Left ventricle myocardium superior (tissue), 1 donor: Measurements from ENCODE around the gene PRKD1. TPM values are rescaled to one million over a fixed set of nuclear protein-coding genes. Genes with fewer than 3 reads are reported as not detected.
"Not testable (repeated sequence)": the region's sequence is repeated elsewhere in the genome, so short reads cannot be mapped to it uniquely, and the experiment has no call there.

ENCODE experiments used
- ATAC-seq: fragments of 200-7000 bp; cut with Tn5 transposase; one replicate; pipeline ENCODE4 v1.9.1; 2020; ENCODE audit warnings: mild to moderate bottlenecking, moderate library complexity
- DNase-seq: peaks from one replicate; pipeline ENCODE4 v3.0.0-alpha.2; 2020
- intact Hi-C: fragments of 100-400 bp; cut with micrococcal nuclease; formaldehyde crosslinking; loops from one replicate; pipeline ENCODE4 v1.11.0; 2022
- total RNA-seq: library from RNA; stranded (reverse); fragmentation: NEBNext Ultra II Directional; extraction: Animal tissue kit (Norgen Biotek cat#: 25700); gene quantifications from one replicate; pipeline ENCODE4 v1.2.1, GENCODE V29; 2021
- donor health status: DM: no; HTN: yes; CAD: no; lungs with severe emphysema.

PRKD1 gene
- total RNA-seq, 1 donor from 2014 or later = 3.0 TPM

DNA sequence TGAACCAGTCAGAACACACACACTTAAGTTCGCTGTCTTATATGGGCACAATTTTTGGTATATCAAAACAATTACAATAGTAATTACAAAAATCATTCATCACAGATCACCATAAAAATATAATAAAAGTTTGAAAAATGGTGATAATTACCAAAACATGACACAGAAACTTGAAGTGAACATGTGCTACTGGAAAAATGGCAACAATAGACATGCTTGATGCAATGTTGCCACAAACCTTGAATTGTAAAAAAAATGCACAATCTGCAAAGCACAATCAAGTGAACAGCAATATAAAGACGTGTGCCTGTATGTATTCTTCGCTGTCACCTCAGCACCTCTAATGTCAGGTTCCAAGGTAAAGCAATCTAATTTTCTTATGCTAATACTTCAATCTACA, 117.6 kb downstream of the PRKD1 start:
- intact Hi-C loops = no loop called here
- ATAC-seq = no peak

DNA sequence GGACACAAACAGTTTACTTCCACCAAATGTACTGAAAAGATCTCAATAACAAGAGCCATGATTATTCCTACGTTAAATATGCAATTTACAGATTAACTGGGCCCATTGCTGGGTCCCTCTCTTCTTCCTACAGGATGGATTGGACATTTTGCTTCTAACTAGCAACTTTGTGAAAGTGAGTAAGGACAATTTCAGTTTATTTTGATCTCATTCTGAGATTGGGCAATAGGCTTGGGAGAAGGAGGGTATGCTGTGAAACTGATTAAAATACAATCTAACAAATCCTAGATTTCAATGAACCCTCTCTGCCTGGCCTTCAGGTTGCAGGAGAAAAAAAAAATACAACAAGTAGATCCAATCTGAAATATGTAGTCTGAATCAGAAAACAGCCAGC, 121.5 kb downstream of the PRKD1 start:
- no peak for ATAC-seq
- intact Hi-C loops = no loop called here
- no peak for DNase-seq

More for the DNA sequence above, 117.6 kb downstream of the PRKD1 start:
- DNase-seq = no peak

DNA sequence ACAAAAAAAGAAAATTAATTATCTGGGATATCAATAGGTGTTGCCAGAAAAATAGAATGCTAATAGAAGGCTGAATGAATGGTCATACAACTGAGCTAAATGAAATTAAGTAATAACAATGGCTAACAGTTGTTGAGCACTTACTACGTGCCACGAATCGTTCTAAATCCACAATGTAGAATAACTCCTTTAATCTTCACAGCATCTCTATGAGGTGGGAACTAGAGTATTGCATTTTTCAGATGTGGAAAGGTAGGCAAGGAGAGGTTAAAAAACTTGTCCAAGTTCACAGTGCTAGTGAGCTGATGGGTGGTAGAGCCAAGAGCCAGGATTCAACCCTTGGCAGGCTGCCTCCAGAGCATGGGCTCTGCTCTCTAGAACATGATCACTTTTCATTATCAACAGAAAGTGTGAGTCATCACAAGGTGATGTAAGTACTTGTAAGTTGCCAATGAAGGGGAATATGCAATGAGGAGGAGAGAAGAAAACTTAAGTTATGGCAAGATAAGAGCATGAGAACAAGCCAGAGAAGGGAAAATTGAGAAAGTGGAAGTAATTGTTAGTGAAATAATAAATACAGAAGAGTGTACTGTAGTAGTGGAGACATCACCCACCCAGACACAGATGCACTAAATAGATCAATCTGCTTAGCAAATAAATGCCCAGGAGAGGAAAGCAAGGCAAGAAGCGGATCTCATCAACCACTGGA, 122.1 kb downstream of the PRKD1 start:
- intact Hi-C loops = no loop called here
- ATAC-seq = peak; percentile 96
- peak; percentile 70 for DNase-seq

DNA sequence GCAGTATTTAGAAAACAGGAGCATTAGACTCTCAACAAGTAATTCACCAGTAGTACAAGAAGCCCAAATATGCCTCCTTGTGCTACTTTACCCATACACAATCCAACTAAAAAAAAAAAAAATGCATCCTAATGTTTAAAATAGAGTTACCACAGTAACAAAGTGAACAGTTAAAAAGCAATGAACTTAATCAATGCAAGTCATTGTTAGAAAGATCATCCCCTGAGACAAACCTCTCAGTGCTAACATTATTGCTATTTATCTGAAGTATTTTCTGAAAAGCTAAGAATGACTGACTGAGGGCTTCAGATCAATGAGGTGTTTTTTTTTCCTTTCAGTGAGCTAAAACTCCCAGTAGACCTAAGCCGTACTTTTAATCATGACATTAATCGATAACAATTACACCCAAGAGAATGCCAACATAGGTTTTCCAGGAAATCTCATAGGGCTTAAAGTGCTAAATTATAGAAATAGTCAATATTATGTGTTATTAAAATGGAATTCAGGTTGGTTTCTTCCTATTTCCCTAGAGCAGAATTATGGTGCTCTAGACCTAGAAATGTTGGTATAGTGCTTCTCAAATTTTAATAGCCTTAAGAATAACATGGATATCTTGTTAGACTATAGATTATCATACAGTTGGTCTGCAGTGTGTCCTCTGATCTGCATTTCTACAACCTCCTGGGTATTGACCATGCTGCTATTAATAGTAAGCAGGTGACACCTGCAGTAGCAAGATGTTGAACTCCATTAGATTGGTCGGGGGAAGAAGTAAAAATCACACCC, 123.0 kb downstream of the PRKD1 start:
- ATAC-seq = no peak
- DNase-seq = no peak
- intact Hi-C loops = no loop called here

DNA sequence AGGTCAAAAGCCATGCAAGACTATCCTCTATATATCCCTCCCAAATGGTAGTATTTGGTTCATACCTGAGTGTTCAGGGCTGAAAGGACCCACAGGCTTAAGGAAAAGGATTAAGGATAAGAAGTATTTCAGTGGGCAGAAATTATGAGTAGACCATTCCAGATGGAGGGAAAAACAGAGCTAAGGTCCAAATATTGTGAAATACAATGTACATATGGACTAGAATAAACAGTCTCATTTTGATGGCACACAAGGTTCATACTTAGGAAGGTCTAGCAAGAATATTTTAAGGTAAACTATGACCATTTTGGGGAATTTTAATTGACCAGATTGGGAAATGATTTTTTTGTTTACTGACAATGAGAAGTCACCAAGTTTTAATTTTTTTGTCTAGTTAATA, 124.6 kb downstream of the PRKD1 start:
- ATAC-seq = no peak
- intact Hi-C loops = no loop called here
- DNase-seq = no peak

DNA sequence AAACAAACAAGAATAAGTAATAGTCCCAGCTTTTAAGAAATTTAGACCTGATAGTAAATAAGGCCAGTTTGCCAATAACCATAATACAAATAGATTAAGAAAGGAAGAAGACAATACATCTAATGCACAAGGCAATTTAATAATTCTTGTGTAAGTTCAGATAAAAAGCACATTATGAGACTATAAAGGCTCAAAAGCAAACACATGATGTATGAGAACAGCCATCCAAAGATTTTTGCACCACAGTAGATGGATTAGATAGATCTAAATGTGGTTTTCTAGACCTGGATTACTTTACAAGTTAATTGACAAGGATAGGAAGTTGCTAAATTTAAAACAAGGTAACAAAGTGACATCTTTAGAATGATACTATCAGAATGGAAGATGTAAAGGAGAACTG, 125.4 kb downstream of the PRKD1 start:
- intact Hi-C loops = no loop called here
- ATAC-seq = no peak
- no peak for DNase-seq

DNA sequence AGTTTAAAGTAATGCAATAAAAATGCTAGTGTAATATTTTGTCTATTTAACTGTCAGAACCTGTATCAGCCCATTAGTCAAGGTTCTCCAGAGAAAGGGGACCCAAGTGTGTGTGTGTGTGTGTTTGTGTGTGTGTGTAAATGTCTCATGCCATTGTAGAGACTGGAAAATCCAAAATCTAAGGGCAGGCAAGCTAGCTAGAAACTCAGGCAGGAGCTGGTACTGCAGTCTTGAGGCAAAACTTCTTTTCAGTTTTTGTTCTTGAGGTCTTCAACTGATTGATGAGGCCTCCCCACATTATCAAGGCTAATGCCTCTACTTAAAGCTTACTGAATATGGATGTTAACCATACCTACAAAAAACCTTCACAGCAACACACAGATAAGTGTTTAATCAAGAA, 126.7 kb downstream of the PRKD1 start:
- DNase-seq (no peak), ATAC-seq (no peak)
- intact Hi-C loops = no loop called here

DNA sequence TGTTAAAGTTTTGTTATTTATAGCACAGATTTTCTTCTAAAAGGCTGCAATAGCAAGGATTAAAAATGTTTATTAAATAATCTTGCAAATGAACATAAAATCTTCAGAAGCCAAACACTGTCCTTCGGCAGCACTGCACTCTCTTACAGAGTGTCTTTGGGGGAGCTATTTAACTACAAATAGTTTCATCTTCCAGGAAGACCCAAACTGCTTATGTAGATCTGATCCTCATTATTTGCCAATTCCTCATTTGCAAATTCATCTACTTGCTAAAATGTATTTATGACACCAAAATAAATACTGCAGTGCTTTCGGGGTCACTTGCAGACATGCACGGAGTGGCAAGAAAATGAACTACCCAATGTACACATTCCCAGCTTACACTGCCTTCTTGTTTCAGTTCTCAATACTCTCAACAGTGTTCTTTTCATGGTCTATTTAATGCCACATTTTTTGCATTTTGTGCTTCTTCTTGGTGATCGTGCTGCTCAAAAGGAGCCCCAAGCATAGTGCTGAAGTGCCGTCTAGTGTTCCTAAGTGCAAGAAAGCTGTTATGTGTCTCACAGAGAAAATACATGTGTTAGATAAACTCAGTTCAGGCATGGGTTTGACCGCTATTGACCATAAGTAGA, 128.1 kb downstream of the PRKD1 start:
- DNase-seq = no peak
- intact Hi-C loops = no loop called here
- no peak for ATAC-seq

DNA sequence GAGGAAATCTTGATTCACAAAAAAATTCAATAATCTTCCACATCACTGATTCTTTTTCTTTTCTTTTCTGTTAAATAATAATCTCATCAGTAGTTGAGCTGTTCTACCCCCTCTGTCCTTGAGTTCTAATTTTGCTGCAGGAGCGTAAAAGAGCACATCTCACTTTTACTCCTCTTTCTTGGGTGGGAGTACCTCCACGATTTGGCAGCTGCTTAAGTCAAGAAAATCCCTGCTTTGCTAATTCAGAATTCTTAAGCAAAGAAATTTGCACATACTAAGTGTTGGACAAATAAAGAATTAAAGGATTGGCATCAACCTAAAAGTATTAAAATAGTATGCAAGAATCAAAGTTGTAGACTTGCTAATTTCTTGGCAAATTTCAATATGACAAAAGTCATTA, 128.8 kb downstream of the PRKD1 start:
- no peak for ATAC-seq
- no peak for DNase-seq
- intact Hi-C loops = no loop called here

DNA sequence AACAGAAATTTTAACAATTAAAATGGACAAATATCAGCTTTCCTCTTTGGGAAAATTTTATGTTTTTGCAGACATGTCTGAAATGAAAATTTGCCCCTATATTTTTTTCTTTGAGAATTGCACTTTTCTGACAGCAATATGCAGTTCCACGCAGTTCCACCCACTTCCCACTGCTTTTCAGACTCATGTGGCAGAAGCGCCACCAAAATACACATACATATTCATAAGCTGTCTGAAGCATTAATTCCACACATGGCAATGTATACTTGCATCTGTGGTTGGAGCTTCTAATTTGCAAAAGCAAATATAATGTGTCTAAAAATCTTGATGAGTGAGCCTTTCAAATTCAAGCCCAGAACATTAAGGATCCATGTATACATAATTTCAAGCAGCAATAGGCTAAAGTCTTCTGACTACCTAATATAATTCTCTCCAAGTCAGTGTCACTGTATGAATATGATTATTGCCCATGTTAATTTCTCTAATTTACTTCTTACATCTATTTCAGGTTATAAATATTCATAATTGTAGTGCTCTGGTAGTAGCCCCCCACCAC, 129.5 kb downstream of the PRKD1 start:
- ATAC-seq (no peak), DNase-seq (no peak)
- intact Hi-C loops = no loop called here

DNA sequence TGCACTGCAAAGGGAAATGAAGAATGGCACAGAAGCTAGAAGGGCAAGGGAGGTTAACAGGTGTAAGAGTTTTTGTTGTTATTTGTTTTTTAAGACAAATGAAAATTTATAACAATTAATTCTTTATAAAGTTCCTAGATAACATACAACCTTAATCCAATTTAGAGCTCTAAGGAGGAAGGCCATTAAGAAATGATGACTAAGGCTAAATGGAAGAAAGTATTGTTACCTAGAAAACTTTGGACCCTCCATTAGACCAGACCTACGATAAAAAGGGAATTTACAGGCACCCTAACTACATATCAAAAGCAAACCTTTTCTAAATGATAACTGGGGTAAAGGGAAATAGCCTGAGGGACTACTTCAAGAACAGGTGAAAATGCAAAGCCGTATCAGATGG, 130.8 kb downstream of the PRKD1 start:
- intact Hi-C loops = no loop called here
- no peak for DNase-seq
- no peak for ATAC-seq

DNA sequence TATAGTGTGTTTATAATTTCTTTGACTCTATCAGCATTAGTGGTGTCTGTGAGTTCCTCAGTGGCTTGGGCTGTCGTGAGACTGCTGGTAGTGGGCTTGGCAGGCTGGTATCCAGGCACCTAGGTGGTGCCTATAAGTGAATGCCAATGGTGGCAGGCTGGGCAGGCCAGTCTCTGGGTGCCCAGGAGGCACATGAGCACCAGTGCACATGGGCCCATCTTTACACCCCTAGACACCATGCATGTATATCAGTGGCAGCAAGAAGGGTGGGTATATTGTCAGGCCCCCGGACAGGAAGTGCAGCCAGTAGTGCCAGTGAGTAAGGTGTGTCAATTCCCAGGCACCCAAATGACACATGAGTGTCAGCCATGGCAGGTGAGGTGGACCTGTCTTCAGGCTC, 138.2 kb downstream of the PRKD1 start:
- intact Hi-C loops = no loop called here
- ATAC-seq = no peak
- DNase-seq = no peak

DNA sequence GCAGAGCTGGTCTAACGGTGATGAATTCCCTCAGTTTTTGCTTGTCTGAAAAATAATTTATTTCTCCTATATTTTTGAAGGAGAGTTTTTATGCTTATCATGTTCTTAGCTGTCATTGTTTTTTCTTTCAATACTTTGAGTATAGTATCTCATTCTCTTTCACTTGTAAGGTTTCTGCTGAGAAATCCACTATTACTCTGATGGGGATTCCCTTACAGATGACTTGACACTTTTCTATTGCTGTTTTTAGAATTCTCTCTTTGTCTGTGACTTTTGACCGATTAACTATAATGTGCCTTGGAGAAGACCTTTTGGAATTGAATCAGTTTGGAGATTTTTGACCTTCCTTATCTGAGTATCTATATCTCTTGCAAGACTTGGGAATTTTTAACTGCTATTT, 139.6 kb downstream of the PRKD1 start:
- intact Hi-C loops = no loop called here
- DNase-seq (no peak), ATAC-seq (no peak)

DNA sequence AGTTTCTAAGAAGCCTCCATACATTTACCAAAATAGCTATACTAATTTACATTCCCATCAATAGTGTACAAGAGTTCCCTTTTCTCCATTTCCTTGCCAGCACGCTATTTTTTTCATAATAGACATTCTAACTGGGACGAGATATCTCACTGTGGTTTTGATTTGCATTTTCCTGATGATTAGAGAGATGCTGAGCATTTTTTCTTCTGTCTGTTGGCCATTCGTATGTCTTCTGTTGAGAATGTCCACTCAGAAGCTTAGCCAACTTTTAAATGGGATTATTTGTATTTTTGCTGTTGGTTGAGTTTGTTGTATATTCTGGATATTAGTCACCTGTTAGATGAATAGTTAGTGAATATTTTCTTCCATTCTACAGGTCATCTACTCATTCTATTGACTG, 144.1 kb downstream of the PRKD1 start:
- intact Hi-C loops = no loop called here
- ATAC-seq (no peak), DNase-seq (no peak)

DNA sequence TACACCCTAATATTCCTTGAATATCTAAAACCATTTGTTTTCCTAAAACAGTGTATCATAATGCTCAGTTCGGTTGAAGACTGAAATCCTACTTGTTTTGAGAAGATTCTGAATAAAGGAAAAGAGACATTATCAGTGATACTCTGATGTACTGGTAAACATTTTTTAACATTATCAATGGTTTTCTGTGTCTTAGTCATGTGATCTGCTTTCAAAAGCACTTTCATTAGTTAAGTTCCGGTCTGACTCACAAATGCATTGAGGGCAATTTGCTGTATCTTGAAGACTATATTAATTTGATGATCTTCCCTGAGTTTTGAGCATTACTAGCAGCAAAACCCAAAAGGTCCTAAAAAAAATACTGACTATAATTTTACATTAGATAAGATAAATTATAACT, 145.6 kb downstream of the PRKD1 start:
- DNase-seq (no peak), ATAC-seq (no peak)
- intact Hi-C loops = no loop called here

DNA sequence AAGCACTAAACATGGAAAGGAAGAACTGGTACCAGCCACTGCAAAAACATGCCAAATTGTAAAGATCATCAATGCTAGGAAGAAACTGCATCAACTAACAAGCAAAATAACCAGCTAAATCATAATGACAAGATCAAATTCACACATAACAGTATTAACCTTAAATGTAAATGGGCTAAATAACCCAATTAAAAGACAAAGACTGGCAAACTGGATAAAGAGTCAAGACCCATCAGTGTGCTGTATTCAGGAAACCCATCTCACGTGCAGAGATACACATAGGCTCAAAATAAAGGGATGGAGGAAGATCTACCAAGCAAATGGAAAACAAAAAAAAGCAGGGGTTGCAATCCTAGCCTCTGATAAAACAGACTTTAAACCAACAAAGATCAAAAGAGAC, 150.5 kb downstream of the PRKD1 start:
- intact Hi-C loops, DNase-seq, ATAC-seq: not testable (repeated sequence)

DNA sequence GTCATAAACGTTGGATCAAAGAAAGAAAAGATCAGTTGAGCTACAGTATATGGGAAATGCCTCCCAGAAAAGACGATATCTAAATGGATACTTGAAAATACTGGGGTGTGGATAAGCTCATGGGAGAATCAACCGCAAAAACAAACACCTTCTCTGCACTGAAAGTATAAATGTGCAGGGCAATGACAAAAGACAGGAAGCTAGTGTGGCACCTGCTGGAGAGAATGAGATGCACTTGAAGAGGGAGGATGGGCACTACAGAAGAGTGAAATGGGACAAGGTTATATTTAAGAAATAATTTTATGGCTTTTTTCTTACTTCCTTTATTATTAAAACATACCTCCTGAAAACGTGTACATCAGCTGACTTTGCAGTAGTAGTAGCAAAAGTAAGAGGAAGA, 153.7 kb downstream of the PRKD1 start:
- DNase-seq = no peak
- intact Hi-C loops = no loop called here
- no peak for ATAC-seq

DNA sequence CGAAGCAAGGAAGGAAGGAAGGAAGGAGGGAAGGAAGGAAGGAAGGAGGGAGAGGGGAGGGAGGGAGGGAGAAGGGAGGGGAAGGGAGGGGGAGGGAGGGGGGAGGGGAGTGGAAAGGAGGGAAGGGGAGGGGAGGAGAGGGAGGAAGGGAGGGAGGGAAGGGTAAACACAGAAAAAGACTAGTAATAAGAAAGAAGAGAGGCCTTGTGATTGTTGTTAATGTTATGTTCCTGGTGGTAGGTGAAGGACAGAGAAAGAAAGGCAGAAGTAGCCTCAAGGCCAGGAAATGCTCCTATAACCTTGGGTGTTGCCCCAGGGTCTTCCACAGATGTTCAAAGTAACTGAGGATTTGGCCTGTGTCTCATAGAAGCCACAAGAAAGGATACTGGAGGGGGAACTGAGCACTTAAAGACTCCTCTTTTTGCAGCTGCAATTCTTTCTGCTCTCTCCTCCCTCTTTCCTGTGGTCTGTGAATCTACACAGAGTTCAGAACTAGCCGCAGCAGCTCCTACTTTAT, 164.2 kb downstream of the PRKD1 start:
- ATAC-seq (no peak), DNase-seq (no peak)
- intact Hi-C loops = no loop called here

DNA sequence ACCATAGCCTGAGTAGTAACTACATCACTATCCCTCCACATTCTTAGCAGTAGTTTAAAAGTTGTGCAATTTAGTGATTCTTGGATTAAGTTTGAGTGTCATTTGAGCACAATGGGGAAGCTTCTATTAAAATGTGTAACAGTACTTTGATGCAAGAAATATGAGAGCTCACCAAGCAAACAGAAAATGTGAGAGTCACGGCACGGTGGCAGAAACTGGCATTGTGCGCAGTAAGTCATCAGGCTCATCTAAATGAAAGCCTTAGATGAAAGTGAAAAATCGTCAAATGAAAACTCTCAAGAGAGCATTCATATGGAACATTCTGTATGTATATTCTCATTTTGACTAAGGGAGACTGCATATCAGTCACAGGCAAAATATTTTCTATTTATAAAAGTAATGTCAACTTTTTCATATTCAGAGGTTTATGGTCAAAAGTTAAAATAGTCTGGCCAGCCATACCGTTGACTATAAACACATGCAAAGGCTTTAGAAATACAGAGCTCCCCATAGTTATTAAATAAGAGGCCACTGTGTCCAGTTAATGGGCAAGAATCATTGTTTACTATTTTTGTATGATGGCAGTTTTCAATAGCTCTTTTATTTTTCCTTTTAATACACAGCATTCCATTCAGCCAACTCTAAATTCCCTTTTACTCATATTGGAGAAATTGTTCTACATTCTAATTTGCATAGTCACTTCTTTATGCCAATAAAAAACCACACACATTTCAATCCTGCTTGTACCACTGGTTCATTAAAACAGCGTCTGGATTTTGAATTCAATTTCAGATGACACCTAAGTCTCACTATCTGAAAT, 167.9 kb downstream of the PRKD1 start:
- intact Hi-C loops = no loop called here
- DNase-seq (no peak), ATAC-seq (no peak)
